Measurements from ENCODE around the gene CHRNA3. TPM values are rescaled to one million over a fixed set of nuclear protein-coding genes. Genes with fewer than 3 reads are reported as not detected.
"Not testable (repeated sequence)": the region's sequence is repeated elsewhere in the genome, so short reads cannot be mapped to it uniquely, and the experiment has no call there.

The CHRNA3 gene
- total RNA-seq, 1 experiment from 2014 or later: not detected

DNA sequence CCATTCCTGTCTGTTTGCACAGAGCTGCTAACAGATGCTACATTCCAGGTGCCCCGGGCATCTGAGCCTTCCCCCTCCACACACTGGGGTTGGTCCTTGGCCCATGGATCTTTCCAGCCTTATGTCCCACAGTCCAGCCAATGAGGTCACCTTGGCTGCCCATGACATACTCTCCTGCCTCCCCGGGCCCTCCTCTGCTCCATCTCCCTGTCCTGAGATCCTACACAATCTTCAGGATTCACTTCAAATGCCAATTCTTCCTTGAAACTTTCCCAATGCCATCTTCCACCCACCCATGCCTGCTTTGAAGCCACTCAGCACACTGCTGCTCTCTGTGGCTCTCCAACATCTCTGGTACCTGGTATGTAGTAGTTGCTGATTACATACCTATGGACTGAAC lies 4.3 kb downstream of the CHRNA3 start:
- H3K9me3 ChIP-seq (replicated peaks): no peaks in the 10 kb centered on the region
- no peaks in the 10 kb centered on the region; the same call in 1 of the 2 replicates for H3K4me1 ChIP-seq
- H3K4me3 ChIP-seq: no peak overlapping the region
- no peak overlapping the region for H3K27ac ChIP-seq
- no peak for DNase-seq
- H3K36me3 ChIP-seq: no peaks in the 10 kb centered on the region
- H3K27me3 ChIP-seq: no peaks in the 10 kb centered on the region

- Histone ChIP-seq H3K9me3 (replicated peaks) (no peaks in the 10 kb centered on the region), H3K4me3 (no peak overlapping the region), H3K36me3 (no peaks in the 10 kb centered on the region), H3K27me3 (no peaks in the 10 kb centered on the region), H3K4me1 (no peaks in the 10 kb centered on the region; the same call in 1 of the 2 replicates), H3K27ac (no peak overlapping the region)
- no peak for DNase-seq
Observed at GRCh38 chr15:78615151-78615589, 5.6 kb downstream of the CHRNA3 start.

DNA sequence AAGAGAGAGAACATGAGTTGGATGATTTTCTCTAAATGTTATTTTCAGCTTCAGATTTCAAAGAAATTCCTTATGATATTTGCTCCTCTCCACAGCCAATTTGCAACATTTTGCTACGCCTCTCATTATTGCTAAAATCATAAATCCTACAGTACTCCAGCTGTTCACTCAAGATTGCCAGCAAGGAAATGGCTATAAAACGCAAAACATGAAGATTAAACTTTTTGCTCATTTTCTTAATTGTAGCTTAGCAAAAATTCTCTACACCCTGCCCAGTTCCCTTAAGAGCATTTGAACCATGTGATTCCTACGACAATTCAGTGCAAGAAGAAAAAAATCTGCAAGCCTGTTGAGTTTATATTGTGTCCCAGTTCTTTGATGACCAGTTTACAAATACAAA lies 6.8 kb downstream of the CHRNA3 start:
- Histone ChIP-seq H3K36me3 (no peaks in the 10 kb centered on the region), H3K4me1 (no peaks in the 10 kb centered on the region; the same call in 1 of the 2 replicates), H3K27ac (no peak overlapping the region), H3K9me3 (replicated peaks) (no peaks in the 10 kb centered on the region), H3K27me3 (no peaks in the 10 kb centered on the region), H3K4me3 (no peak overlapping the region)
- no peak for DNase-seq

DNA sequence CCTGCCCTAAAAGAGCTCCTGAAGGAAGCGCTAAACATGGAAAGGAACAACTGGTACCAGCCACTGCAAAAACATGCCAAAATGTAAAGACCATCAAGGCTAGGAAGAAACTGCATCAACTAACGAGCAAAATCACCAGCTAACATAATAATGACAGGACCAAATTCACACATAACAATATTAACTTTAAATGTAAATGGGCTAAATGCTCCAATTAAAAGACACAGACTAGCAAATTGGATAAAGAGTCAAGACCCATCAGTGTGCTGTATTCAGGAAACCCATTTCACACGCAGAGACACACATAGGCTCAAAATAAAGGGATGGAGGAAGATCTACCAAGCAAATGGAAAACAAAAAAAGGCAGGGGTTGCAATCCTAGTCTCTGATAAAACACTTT lies 11.2 kb downstream of the CHRNA3 start:
- H3K36me3 ChIP-seq; H3K9me3 ChIP-seq (replicated peaks); H3K4me3 ChIP-seq; DNase-seq; H3K4me1 ChIP-seq; H3K27ac ChIP-seq; H3K27me3 ChIP-seq: not testable (repeated sequence)

DNA sequence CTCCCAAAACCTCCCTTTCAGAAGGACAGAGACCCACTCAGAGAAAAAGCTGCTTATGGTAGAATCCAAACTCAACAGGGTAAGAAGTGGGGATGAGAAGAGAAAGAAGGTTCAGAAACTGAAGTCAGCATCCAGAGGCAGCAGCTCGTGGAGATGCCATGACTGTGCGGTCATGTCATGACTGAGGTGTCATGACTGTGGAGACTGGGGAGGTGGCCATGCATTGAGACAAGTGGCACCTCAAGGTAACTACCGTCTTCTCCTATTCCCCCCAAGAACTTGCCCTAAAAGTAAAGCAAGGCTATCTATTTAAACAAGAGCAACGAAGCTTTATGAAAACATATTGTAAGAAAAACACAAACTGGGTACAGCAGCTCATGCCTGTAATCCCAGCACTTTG lies 15.1 kb downstream of the CHRNA3 start:
- H3K27me3 ChIP-seq: no peaks in the 10 kb centered on the region
- H3K4me1 ChIP-seq: no peaks in the 10 kb centered on the region
- H3K27ac ChIP-seq: no peak overlapping the region
- H3K36me3 ChIP-seq: no peaks in the 10 kb centered on the region
- no peak overlapping the region for H3K4me3 ChIP-seq
- no peaks in the 10 kb centered on the region for H3K9me3 ChIP-seq (replicated peaks)
- no peak for DNase-seq

DNA sequence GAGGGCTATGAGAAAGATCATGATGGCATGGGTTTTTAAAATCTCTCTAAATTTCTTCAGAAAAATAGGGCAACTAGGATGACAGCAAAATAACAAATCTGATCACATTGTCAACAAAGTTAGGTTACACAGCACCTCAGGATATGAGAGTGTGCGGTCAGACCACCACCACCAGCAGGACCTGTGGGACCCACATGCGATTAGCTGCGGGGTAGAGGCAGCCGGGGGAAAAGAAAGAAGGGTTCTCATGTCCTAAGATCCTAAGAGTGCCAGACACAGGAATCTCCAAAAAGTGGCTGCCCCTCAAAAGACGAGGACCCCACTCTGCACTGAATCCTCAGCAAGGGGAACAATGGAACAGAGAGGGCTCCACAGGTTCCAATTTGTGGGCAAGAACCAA lies 15.6 kb downstream of the CHRNA3 start:
- Histone ChIP-seq H3K27ac (no peak overlapping the region), H3K9me3 (replicated peaks) (no peaks in the 10 kb centered on the region), H3K36me3 (no peaks in the 10 kb centered on the region), H3K27me3 (no peaks in the 10 kb centered on the region), H3K4me3 (no peak overlapping the region), H3K4me1 (no peaks in the 10 kb centered on the region)
- no peak for DNase-seq

DNA sequence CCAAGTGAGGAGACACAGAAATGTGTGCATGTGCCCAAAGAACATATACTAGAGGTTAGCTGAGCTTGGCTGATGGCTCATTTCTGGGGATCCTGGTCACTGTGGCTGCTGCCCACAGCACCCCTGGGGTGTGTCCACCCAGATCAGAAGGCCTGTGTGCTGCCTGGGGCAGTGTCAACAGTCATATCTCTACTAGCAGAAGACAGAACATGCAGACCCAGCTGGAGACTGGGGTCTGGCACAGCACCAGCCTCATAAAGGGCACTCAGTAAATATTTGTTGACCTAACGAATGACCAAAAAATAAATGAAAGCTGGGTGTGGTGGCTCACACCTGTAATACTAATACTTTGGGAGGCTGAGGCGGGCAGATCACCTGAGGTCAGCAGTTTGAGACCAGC lies 16.4 kb downstream of the CHRNA3 start:
- no peak for DNase-seq
- Histone ChIP-seq H3K9me3 (replicated peaks) (no peaks in the 10 kb centered on the region), H3K27ac (no peak overlapping the region), H3K4me3 (no peak overlapping the region), H3K4me1 (no peaks in the 10 kb centered on the region), H3K27me3 (no peaks in the 10 kb centered on the region), H3K36me3 (no peaks in the 10 kb centered on the region)

- Histone ChIP-seq H3K4me3 (no peak overlapping the region), H3K9me3 (replicated peaks) (no peaks in the 10 kb centered on the region), H3K27ac (no peak overlapping the region), H3K4me1 (no peaks in the 10 kb centered on the region), H3K36me3 (no peaks in the 10 kb centered on the region), H3K27me3 (no peaks in the 10 kb centered on the region)
- DNase-seq: no peak
Observed at GRCh38 chr15:78603467-78603866, 17.3 kb downstream of the CHRNA3 start.

- H3K27me3 ChIP-seq: no peaks in the 10 kb centered on the region
Observed at GRCh38 chr15:78599189-78599588, 21.6 kb downstream of the CHRNA3 start.

DNA sequence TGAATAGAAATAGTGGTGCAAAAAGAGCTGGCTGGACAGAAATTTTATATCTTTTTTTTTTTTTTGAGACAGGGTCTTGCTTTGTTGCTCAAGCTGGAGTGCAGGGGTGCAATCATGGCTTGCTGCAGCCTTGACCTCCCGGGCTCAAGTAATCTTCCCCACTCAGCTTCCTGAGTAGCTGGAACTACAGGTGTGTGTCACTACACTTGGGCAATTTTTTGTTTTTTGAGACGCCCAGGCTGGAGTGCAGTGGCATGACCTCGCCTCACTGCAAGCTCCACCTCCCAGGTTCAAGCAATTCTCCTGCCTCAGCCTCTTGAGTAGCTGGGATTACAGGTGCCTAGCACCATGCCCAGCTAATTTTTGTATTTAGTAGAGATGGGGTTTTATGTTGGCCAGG lies 22.4 kb downstream of the CHRNA3 start:
- H3K36me3 ChIP-seq: no peaks in the 10 kb centered on the region
- H3K4me3 ChIP-seq: no peak overlapping the region
- DNase-seq: no peak
- H3K27me3 ChIP-seq: no peaks in the 10 kb centered on the region
- H3K9me3 ChIP-seq (replicated peaks): no peaks in the 10 kb centered on the region
- no peak overlapping the region for H3K27ac ChIP-seq
- no peaks in the 10 kb centered on the region for H3K4me1 ChIP-seq

More at GRCh38 chr15:78599189-78599588, 21.6 kb downstream of the CHRNA3 start:
- Histone ChIP-seq H3K4me1 (no peaks in the 10 kb centered on the region), H3K36me3 (no peaks in the 10 kb centered on the region), H3K9me3 (replicated peaks) (no peaks in the 10 kb centered on the region), H3K4me3 (no peak overlapping the region), H3K27ac (no peak overlapping the region)
- no peak for DNase-seq

GRCh38 chr15:78597583-78597982 lies 23.2 kb downstream of the CHRNA3 start:
- H3K9me3 ChIP-seq (replicated peaks): no peaks in the 10 kb centered on the region
- no peaks in the 10 kb centered on the region for H3K27me3 ChIP-seq
- H3K4me1 ChIP-seq: no peaks in the 10 kb centered on the region
- no peak for DNase-seq
- H3K27ac ChIP-seq: no peak overlapping the region
- no peak overlapping the region for H3K4me3 ChIP-seq
- no peaks in the 10 kb centered on the region for H3K36me3 ChIP-seq

DNA sequence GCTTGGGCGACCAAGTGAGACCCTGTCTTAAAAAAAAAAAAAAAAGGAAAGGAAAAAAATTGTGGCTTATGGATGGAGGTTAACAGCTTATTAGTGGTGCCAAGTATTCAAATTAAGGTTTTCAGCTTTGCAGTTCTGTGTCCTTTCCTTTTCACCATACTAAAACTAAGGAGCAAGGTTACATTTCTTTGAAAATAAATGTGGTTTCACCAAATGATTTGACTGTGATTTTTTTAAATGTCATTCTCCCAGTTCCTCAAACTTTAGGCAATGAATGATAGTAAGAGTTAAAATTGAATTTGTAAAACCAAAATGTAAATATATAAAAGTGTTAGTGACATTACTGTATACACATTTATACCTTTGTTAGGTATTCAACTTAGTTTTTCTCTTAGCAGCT lies 45.9 kb downstream of the CHRNA3 start:
- DNase-seq: no peak
- H3K27ac ChIP-seq: no peak overlapping the region
- no peaks in the 10 kb centered on the region for H3K27me3 ChIP-seq
- no peaks in the 10 kb centered on the region for H3K36me3 ChIP-seq
- no peak overlapping the region for H3K4me3 ChIP-seq
- no peaks in the 10 kb centered on the region for H3K4me1 ChIP-seq
- H3K9me3 ChIP-seq (replicated peaks): no peaks in the 10 kb centered on the region

DNA sequence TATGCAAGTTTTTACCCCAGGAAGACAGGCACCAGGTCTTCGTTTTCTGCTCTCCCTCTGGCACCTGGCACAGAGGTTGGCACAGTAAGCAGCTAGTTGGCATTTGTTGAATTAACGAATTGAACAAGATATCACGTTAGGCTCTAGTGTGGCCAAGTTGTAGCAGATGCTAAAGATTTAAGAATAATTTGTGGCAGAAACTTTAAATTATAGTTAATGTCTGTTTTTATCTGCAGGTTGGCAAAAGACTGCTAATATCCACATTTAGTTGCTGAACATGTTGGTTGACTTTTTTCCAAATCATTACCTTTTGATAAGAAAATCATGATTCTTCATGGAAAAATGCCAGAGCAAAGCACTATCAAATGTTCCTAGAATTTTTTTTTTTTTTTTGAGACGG lies 47.4 kb downstream of the CHRNA3 start:
- Histone ChIP-seq H3K4me3 (no peak overlapping the region), H3K27me3 (no peaks in the 10 kb centered on the region), H3K27ac (no peak overlapping the region), H3K36me3 (no peaks in the 10 kb centered on the region), H3K4me1 (no peaks in the 10 kb centered on the region), H3K9me3 (replicated peaks) (no peaks in the 10 kb centered on the region)
- no peak for DNase-seq

DNA sequence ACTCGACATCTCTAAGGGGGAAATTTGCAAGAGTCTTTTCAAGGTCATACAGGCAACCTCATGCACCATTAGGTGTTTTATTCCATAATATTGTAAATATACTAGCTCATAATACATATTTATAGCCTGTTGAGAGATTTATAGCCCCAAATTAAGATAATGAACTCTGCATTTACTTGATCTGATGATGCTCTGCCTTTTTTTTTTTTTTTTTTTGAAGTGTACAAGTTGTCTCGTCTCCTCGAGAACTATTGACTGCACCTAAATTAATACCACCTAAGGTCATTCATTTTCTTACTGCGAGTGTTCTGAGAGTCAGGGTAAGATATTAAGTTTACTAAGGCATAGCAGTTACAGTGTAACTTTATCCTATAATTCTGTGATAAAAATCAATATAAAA lies 49.4 kb downstream of the CHRNA3 start:
- Histone ChIP-seq H3K27me3 (no peaks in the 10 kb centered on the region), H3K36me3 (no peaks in the 10 kb centered on the region), H3K4me1 (no peaks in the 10 kb centered on the region), H3K27ac (no peak overlapping the region), H3K9me3 (replicated peaks) (no peaks in the 10 kb centered on the region), H3K4me3 (no peak overlapping the region)
- no peak for DNase-seq

GRCh38 chr15:78570710-78571109 lies 50.1 kb downstream of the CHRNA3 start:
- no peak for DNase-seq
- Histone ChIP-seq H3K9me3 (replicated peaks) (no peaks in the 10 kb centered on the region), H3K4me1 (no peaks in the 10 kb centered on the region), H3K4me3 (no peak overlapping the region), H3K36me3 (no peaks in the 10 kb centered on the region), H3K27me3 (no peaks in the 10 kb centered on the region), H3K27ac (no peak overlapping the region)

GRCh38 chr15:78567531-78567930 lies 53.3 kb downstream of the CHRNA3 start:
- H3K27me3 ChIP-seq: no peaks in the 10 kb centered on the region
- H3K4me3 ChIP-seq: no peak overlapping the region
- no peaks in the 10 kb centered on the region for H3K4me1 ChIP-seq
- no peak for DNase-seq
- H3K27ac ChIP-seq: no peak overlapping the region
- H3K36me3 ChIP-seq: no peaks in the 10 kb centered on the region
- no peaks in the 10 kb centered on the region for H3K9me3 ChIP-seq (replicated peaks)
